HepG2 (cell line): ENCODE measurements around the gene UST. TPM values are rescaled to one million over a fixed set of nuclear protein-coding genes. Genes with fewer than 3 reads are reported as not detected.

Source experiments
- ATAC-seq: fragments of 200-7000 bp; cut with Tn5 transposase; 3 replicates; pipeline ENCODE4 v1.9.1; 2020; ENCODE audit warnings: mild to moderate bottlenecking, moderate library complexity
- BruUV-seq: library from RNA; stranded (reverse); fragments of 400-500 nt; replicated peaks from 2 replicates; lab custom pipeline; 2021; lab: Mats Ljungman, UMichigan
- CTCF ChIA-PET: fragments of 300-600 bp; formaldehyde crosslinking; extraction: SDS; loops from one replicate; lab custom pipeline; 2021; ENCODE audit warnings: low total read pairs, inconsistent platforms, low intra/inter-chr PET ratio; lab: Yijun Ruan, JAX
- POLR2A ChIA-PET: fragments of 350-600 bp; sonication (Branson Sonifier 250); formaldehyde crosslinking; loops from one replicate; lab custom pipeline; 2020; ENCODE audit warnings: antibody characterized with exemption, inconsistent platforms; lab: Yijun Ruan, JAX
- DNase-seq: peaks from one replicate; pipeline ENCODE4 v3.0.0-alpha.2; 2015; ENCODE audit warnings: low spot score
- FAIRE-seq: peaks from 3 replicates; lab custom pipeline; 2011; peaks lifted over from hg19 to GRCh38; lab: Jason Lieb, UNC
- H2AFZ ChIP-seq: one replicate; pipeline ENCODE4 v1.6.1; 2011; ENCODE audit warnings: low read length, inconsistent platforms
- H3K27ac ChIP-seq: fragments of 300-600 bp; 3 replicates; pipeline ENCODE4 v1.8.0; 2011; ENCODE audit warnings: mixed run types, mild to moderate bottlenecking, mixed read lengths, low read length, inconsistent platforms; ENCODE audit not compliant: insufficient read depth; ENCODE audit errors: extremely low read length
- H3K27me3 ChIP-seq, 2 experiments: fragments of 200-600 bp in 1 of 2; 2 replicates in 1 of 2; 3 replicates in 1 of 2; pipeline versions ENCODE4 v1.6.0 to v1.8.0; 2011; ENCODE audit warnings: low read length in 2 of 2, mild to moderate bottlenecking in 2 of 2, moderate library complexity in 2 of 2, inconsistent platforms in 1 of 2; ENCODE audit not compliant: insufficient read depth in 2 of 2, control insufficient read depth in 1 of 2
- H3K36me3 ChIP-seq, 2 experiments: fragments of 200-600 bp in 1 of 2; replicated peaks in 1 of 2; 2 replicates in 1 of 2; 3 replicates in 1 of 2; pipeline versions ENCODE4 v1.5.1 to v1.8.0; 2011; ENCODE audit warnings: low read length in 2 of 2, inconsistent platforms in 1 of 2; ENCODE audit not compliant: insufficient read depth in 2 of 2, control insufficient read depth in 1 of 2
- H3K4me1 ChIP-seq: 2 replicates; pipeline ENCODE4 v1.5.1; 2012; ENCODE audit warnings: low read length, inconsistent platforms; ENCODE audit not compliant: insufficient read depth
- H3K4me2 ChIP-seq: 2 replicates; pipeline ENCODE4 v1.6.0; 2011; ENCODE audit warnings: low read depth, low read length, inconsistent platforms
- H3K4me3 ChIP-seq, 3 experiments: fragments of 200-600 bp in 1 of 3; sonication (generic), shearing (Covaris generic) in 1 of 3; replicated peaks in 1 of 3; 2 replicates each; pipeline ENCODE4 v1.5.1; 2011 to 2016; ENCODE audit warnings: low read length in 3 of 3, inconsistent platforms in 2 of 3, low read depth in 2 of 3, mild to moderate bottlenecking in 2 of 3, control low read depth in 1 of 3, mixed read lengths in 1 of 3; ENCODE audit not compliant: insufficient read depth in 1 of 3
- H3K79me2 ChIP-seq: one replicate; pipeline ENCODE4 v1.6.1; 2011; ENCODE audit warnings: low read length, inconsistent platforms; ENCODE audit not compliant: insufficient read depth
- H3K9ac ChIP-seq: 2 replicates; pipeline ENCODE4 v1.6.0; 2011; ENCODE audit warnings: mild to moderate bottlenecking, low read depth, low read length, inconsistent platforms; ENCODE audit not compliant: insufficient read depth
- H3K9me3 ChIP-seq: 2 replicates; pipeline ENCODE4 v1.5.1; 2012; ENCODE audit warnings: mild to moderate bottlenecking, low read length
- H4K20me1 ChIP-seq: 2 replicates; pipeline ENCODE4 v1.6.0; 2011; ENCODE audit warnings: inconsistent platforms, mild to moderate bottlenecking, low read length, moderate library complexity; ENCODE audit not compliant: insufficient read depth
- ATF5 ChIP-seq: sonication (generic); formaldehyde crosslinking; IDR thresholded peaks from 2 replicates; pipeline ENCODE4 v1.4.0; 2020; ENCODE audit warnings: mild to moderate bottlenecking, low read depth, missing genetic modification reagents
- IKZF5 ChIP-seq: IDR thresholded peaks from 2 replicates; pipeline ENCODE4 v1.6.1; 2018; ENCODE audit warnings: missing genetic modification reagents, mild to moderate bottlenecking, missing compliant biosample characterization
- POGK ChIP-seq: sonication (generic); formaldehyde crosslinking; conservative IDR thresholded peaks from 2 replicates; pipeline ENCODE4 v1.8.0; 2022; ENCODE audit warnings: mild to moderate bottlenecking, moderate library complexity, missing genetic modification reagents
- PRDM15 ChIP-seq: sonication (generic); formaldehyde crosslinking; IDR thresholded peaks from 2 replicates; pipeline ENCODE4 v1.4.0; 2020; ENCODE audit warnings: missing genetic modification reagents
- SP140L ChIP-seq: sonication (generic); formaldehyde crosslinking; IDR thresholded peaks from 2 replicates; pipeline ENCODE4 v1.4.0; 2020; ENCODE audit warnings: missing genetic modification reagents, borderline replicate concordance
- SRY ChIP-seq: sonication (generic); formaldehyde crosslinking; IDR thresholded peaks from 2 replicates; pipeline ENCODE4 v1.8.0; 2022; ENCODE audit warnings: mild to moderate bottlenecking, missing genetic modification reagents
- TFAP4 ChIP-seq: sonication (generic); IDR thresholded peaks from 2 replicates; pipeline ENCODE4 v1.6.1; 2016; ENCODE audit warnings: low read depth, borderline replicate concordance
- ZNF275 ChIP-seq: sonication (generic); formaldehyde crosslinking; IDR thresholded peaks from 2 replicates; pipeline ENCODE4 v1.8.0; 2022; ENCODE audit warnings: missing genetic modification reagents, mild to moderate bottlenecking, inconsistent platforms, borderline replicate concordance
- ZNF280B ChIP-seq: sonication (generic); formaldehyde crosslinking; IDR thresholded peaks from 2 replicates; pipeline ENCODE4 v1.5.0; 2020; ENCODE audit warnings: missing genetic modification reagents, mild to moderate bottlenecking, borderline replicate concordance
- ZNF691 ChIP-seq: sonication (generic); formaldehyde crosslinking; IDR thresholded peaks from 2 replicates; pipeline ENCODE4 v1.4.0; 2020; ENCODE audit warnings: missing genetic modification reagents, low read depth, mild to moderate bottlenecking, borderline replicate concordance
- ZNF703 ChIP-seq: sonication (generic); formaldehyde crosslinking; IDR thresholded peaks from 2 replicates; pipeline ENCODE4 v1.5.1; 2020; ENCODE audit warnings: missing genetic modification reagents, mild to moderate bottlenecking, moderate library complexity, borderline replicate concordance
- WGBS: methylation state at CpG from one replicate; pipeline ENCODE4 v1.1.6; 2017; ENCODE audit warnings: low lambda C conversion rate; 5-methylcytosine and 5-hydroxymethylcytosine counted together
- in situ Hi-C: cut with HindIII; loops from 2 replicates; pipeline ENCODE4 v1.10.0; 2017; ENCODE audit warnings: low pct_unique_long_range_greater_than_20kb; ENCODE audit not compliant: extremely low pct_ligation_motif_present
- intact Hi-C: fragments of 100-400 bp; cut with micrococcal nuclease; formaldehyde crosslinking; loops from one replicate; pipeline ENCODE4 v1.10.0; 2022; ENCODE audit not compliant: unreplicated experiment
- polyA plus RNA-seq, 8 experiments: library from polyadenylated mRNA; depleted of rRNA in 3 of 8; stranded (reverse) in 7 of 8; unstranded in 1 of 8; fragments of >200 nt; fragmentation: Illumina TruSeq in 4 of 8; extraction: Trizol in 4 of 8; gene quantifications; 2 replicates each; pipeline versions ENCODE4 v1.2.1 to v1.2.3, GENCODE V29; 2011 to 2016; ENCODE audit warnings: low read depth in 4 of 8, missing spikeins in 1 of 8, mixed read lengths in 1 of 8; ENCODE audit not compliant: insufficient read depth in 1 of 8
- total RNA-seq, 5 experiments: library from RNA; depleted of rRNA; stranded (reverse); fragments of >200 nt; fragmentation: Illumina TruSeq; extraction: Trizol; gene quantifications; 2 replicates each; pipeline ENCODE4 v1.2.3, GENCODE V29; 2016; ENCODE audit warnings: low read depth in 1 of 5

Gene UST
- total and polyA plus RNA-seq, 2 of the 13 experiments (the other 11 are each of a cell fraction or from before 2014, with no cell fraction given), result 0.27 TPM; not detected in 1

- Histone ChIP-seq H3K9ac (no peak overlapping the region), H4K20me1 (no peaks in the 10 kb centered on the region), H2AFZ (no peak overlapping the region), H3K36me3 (no peaks in the 10 kb centered on the region), H3K79me2 (no peaks in the 10 kb centered on the region), H3K4me2 (no peak overlapping the region), H3K27me3 (peaks cover 0 to 6% of the 10 kb centered on the region in 2 experiments; a peak in 2 of 5 replicates), H3K27ac (no peak overlapping the region), H3K9me3 (no peaks in the 10 kb centered on the region), H3K4me1 (no peaks in the 10 kb centered on the region; the same call in 1 of the 2 replicates), H3K4me3 (no peak overlapping the region)
- ChIA-PET POLR2A (no interaction called here), CTCF (no interaction called here)
- no peak for FAIRE-seq
- in situ Hi-C loops (no loop called here), intact Hi-C loops (no loop called here)
- 4% methylated on average over 1 of the region's 1 CpG for WGBS
- DNase-seq, result no peak
- no TSS peak for BruUV-seq
- ATAC-seq, result no peak
- TF ChIP-seq SRY (CRISPR knock-in tag) (no peak), ATF5 (CRISPR knock-in tag) (no peak), IKZF5 (CRISPR knock-in tag) (no peak), SP140L (CRISPR knock-in tag) (no peak), POGK (CRISPR knock-in tag) (no peak), ZNF691 (CRISPR knock-in tag) (no peak), ZNF703 (CRISPR knock-in tag) (no peak), PRDM15 (CRISPR knock-in tag) (no peak), ZNF280B (no peak), TFAP4 (no peak), ZNF275 (CRISPR knock-in tag) (no peak)
Measured at GRCh38 chr6:148915810-148916209, 169.0 kb downstream of the UST start.
